Ovary (tissue), 9 donors: ENCODE measurements around the gene FGGY. TPM values are rescaled to one million over a fixed set of nuclear protein-coding genes. Genes with fewer than 3 reads are reported as not detected.

ENCODE experiments used
- DNase-seq, 5 donors: peaks; one replicate each; pipeline ENCODE4 v3.0.0-alpha.2; 2019 to 2020
- H3K27ac ChIP-seq, 2 donors: fragments of 200-600 bp; one replicate each; pipeline versions ENCODE4 v1.5.1 to v1.8.0; 2019 to 2022
- H3K27me3 ChIP-seq: fragments of 200-600 bp; one replicate; pipeline ENCODE4 v1.8.0; 2022
- H3K36me3 ChIP-seq: fragments of 200-600 bp; sonication (generic); one replicate; pipeline ENCODE4 v1.5.1; 2019
- H3K4me1 ChIP-seq: one replicate; pipeline ENCODE4 v1.8.1; 2013; ENCODE audit warnings: mild to moderate bottlenecking, moderate library complexity; ENCODE audit not compliant: insufficient read depth
- H3K4me3 ChIP-seq: fragments of 200-600 bp; sonication (generic); one replicate; pipeline ENCODE4 v1.5.1; 2017
- H3K9me3 ChIP-seq, 2 donors: fragments of 200-600 bp in 1 of 2; sonication (generic) in 1 of 2; one replicate each; pipeline versions ENCODE4 v1.5.1 to v1.8.1; 2013 to 2019; ENCODE audit warnings: mild to moderate bottlenecking in 1 of 2, moderate library complexity in 1 of 2
- EP300 ChIP-seq: sonication (generic); formaldehyde crosslinking; IDR thresholded peaks from one replicate; pipeline ENCODE4 v1.6.1; 2017; ENCODE audit warnings: antibody characterized with exemption
- POLR2A ChIP-seq: fragments of 450-650 bp; IDR thresholded peaks from one replicate; pipeline ENCODE4 v1.6.1; 2017; ENCODE audit warnings: antibody characterized with exemption, mild to moderate bottlenecking, moderate library complexity
- whole genome bisulfite sequencing, 3 donors: extraction: QIAGEN DNeasy Blood & Tissue Kit in 1 of 3; methylation state at CpG; one replicate each; pipeline versions ENCODE4 v1.1.5 to v1.1.7; 2013 to 2017; 5-methylcytosine and 5-hydroxymethylcytosine counted together
- intact Hi-C, 4 donors: fragments of 100-400 bp; cut with DNase I; formaldehyde crosslinking; loops; one replicate each; pipeline versions ENCODE4 v1.11.0 to v1.15.1; 2022 to 2023
- polyA plus RNA-seq, 2 donors: library from polyadenylated mRNA; stranded (reverse); fragments of 200-250 nt in 1 of 2; fragments of 350-450 nt in 1 of 2; fragmentation: Illumina TruSeq in 1 of 2; extraction: RNeasy Lipid Tissue Mini Kit (QIAGEN cat#74804) in 1 of 2; gene quantifications; one replicate each; pipeline ENCODE4 v1.2.3, GENCODE V29; 2013 to 2014
- total RNA-seq, 7 donors: library from RNA; depleted of rRNA in 2 of 7; stranded (reverse); fragments of >200 nt in 2 of 7; fragmentation: NEBNext Ultra II Directional in 3 of 7; extraction: Animal tissue kit (Norgen Biotek cat#: 25700) in 3 of 7; gene quantifications; one replicate each; pipeline versions ENCODE4 v1.1.0 to v1.2.4, GENCODE V29; 2016 to 2023
- TF ChIP-seq, protein P1 (sequence below), 3 donors: fragments of 450-650 bp in 2 of 3; fragments of 200-600 bp in 1 of 3; IDR thresholded peaks; one replicate each; pipeline versions ENCODE4 v1.5.1 to v1.8.0; 2016 to 2022; ENCODE audit warnings: antibody characterized with exemption in 3 of 3, mild to moderate bottlenecking in 1 of 3
- donor health status: DM: no; HTN: no; CAD: no; lungs with moderate emphysema.
- donor health status: DM: no; HTN: no; CAD: no.
- donor health status: Bipolar disorder and iron deficiency.
- donor health status: DM: yes; HTN: yes; CAD: no.
- donor health status: DM: no; HTN: no; CAD: no.
- donor health status: DM: yes; HTN: yes; CAD: no.

FGGY gene
- total and polyA plus RNA-seq, 9 donors, result 7.9 to 62.0 (median 44.7) TPM

DNA sequence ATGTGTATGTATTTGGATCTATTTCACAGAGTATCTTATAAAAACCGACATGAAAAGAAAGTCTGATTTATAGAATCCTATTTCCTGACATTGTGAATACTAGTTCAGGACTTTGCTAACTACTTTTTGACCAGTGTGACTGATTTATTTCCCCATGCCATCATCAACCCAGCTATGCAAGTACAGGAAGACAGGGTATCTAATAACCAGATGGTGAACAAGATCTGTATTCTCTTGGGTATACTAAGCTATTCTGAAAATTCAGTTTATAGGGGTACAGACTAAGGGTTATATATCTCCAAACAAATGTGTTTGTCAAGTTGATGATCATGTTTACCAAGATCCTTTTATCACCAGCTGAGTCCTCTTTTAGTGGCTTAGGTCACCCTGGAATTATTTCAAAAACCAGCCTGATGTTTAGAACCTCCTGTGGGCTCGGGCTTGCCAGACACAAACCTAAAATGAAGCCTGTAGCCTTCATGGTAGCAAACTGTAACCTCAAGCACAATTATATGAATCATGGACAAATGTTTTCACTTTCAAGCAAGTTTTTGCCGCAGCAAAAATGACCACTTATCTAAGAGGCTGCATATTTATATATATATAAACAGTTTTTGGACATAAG, 185.1 kb downstream of the FGGY start:
- DNase-seq, result no peak
- Histone ChIP-seq H3K4me3 (no peak overlapping the region), H3K27ac (no peak overlapping the region), H3K36me3 (no peaks in the 10 kb centered on the region), H3K4me1 (no peaks in the 10 kb centered on the region), H3K9me3 (no peaks in the 10 kb centered on the region), H3K27me3 (no peaks in the 10 kb centered on the region)
- TF ChIP-seq, protein P1, sequence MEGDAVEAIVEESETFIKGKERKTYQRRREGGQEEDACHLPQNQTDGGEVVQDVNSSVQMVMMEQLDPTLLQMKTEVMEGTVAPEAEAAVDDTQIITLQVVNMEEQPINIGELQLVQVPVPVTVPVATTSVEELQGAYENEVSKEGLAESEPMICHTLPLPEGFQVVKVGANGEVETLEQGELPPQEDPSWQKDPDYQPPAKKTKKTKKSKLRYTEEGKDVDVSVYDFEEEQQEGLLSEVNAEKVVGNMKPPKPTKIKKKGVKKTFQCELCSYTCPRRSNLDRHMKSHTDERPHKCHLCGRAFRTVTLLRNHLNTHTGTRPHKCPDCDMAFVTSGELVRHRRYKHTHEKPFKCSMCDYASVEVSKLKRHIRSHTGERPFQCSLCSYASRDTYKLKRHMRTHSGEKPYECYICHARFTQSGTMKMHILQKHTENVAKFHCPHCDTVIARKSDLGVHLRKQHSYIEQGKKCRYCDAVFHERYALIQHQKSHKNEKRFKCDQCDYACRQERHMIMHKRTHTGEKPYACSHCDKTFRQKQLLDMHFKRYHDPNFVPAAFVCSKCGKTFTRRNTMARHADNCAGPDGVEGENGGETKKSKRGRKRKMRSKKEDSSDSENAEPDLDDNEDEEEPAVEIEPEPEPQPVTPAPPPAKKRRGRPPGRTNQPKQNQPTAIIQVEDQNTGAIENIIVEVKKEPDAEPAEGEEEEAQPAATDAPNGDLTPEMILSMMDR (IDR thresholded peaks at IDR 0.05), result no peak
- no peak for TF ChIP-seq POLR2A
- TF ChIP-seq EP300, result no peak
- WGBS, 3 donors, result 57 to 63% (median 63%) methylated on average over 3 of the region's 3 CpGs
- intact Hi-C loops, result no loop called here

GRCh38 chr1:59482986-59483385, 186.1 kb downstream of the FGGY start:
- intact Hi-C loops, result no loop called here
- Histone ChIP-seq H3K4me1 (peaks cover 4% of the 10 kb centered on the region), H3K27me3 (no peaks in the 10 kb centered on the region), H3K36me3 (no peaks in the 10 kb centered on the region), H3K4me3 (no peak overlapping the region), H3K9me3 (no peaks in the 10 kb centered on the region), H3K27ac (no peak overlapping the region)
- TF ChIP-seq EP300, result no peak
- TF ChIP-seq, protein P1 (IDR thresholded peaks at IDR 0.05), result no peak
- no peak for TF ChIP-seq POLR2A
- 84 to 100% (median 100%) methylated on average over 1 of the region's 1 CpG for WGBS, 3 donors
- no peak for DNase-seq

DNA sequence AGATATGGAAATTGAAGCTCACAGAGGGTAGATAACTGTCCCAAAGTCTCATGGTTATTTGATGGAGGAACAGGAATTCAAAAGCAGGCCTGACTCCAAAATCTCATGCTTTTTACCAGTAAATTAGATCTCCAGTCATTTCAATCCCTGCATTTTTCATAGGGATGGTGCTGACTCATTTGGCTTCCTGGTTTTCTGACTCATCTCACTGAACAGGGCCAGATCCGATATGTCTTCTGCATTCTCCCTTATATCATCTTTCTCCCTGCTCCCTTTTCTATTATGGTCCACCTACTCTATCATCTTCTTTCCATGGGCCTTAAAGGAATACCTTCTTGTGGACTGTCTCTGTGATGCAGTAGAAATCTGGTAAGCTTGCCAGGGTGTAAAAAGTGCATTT, 187.2 kb downstream of the FGGY start:
- DNase-seq, result no peak
- H3K36me3 ChIP-seq, result no peaks in the 10 kb centered on the region
- no peak overlapping the region for H3K4me3 ChIP-seq
- TF ChIP-seq, protein P1 (IDR thresholded peaks at IDR 0.05), result no peak
- TF ChIP-seq POLR2A (no peak), EP300 (no peak)
- intact Hi-C loops, result no loop called here
- peaks cover 4% of the 10 kb centered on the region for H3K4me1 ChIP-seq
- 10 to 15% (median 14%) methylated on average over 1 of the region's 1 CpG for WGBS, 3 donors
- no peak overlapping the region for H3K27ac ChIP-seq
- H3K9me3 ChIP-seq, result no peaks in the 10 kb centered on the region
- no peaks in the 10 kb centered on the region for H3K27me3 ChIP-seq

GRCh38 chr1:59485171-59485570, 188.3 kb downstream of the FGGY start:
- Histone ChIP-seq H3K4me3 (no peak overlapping the region), H3K36me3 (no peaks in the 10 kb centered on the region), H3K4me1 (peaks cover 4% of the 10 kb centered on the region), H3K27ac (no peak overlapping the region), H3K27me3 (no peaks in the 10 kb centered on the region), H3K9me3 (no peaks in the 10 kb centered on the region)
- DNase-seq, result no peak
- WGBS, 3 donors, result 95 to 97% (median 96%) methylated on average over 2 of the region's 2 CpGs
- no peak for TF ChIP-seq EP300
- no peak for TF ChIP-seq POLR2A
- TF ChIP-seq, protein P1 (IDR thresholded peaks at IDR 0.05), result no peak
- intact Hi-C loops, result no loop called here
